NT2/D1 (cell line): ENCODE measurements around the gene OSBPL2.

Experiments used
- YY1 ChIP-seq: IDR thresholded peaks from 2 replicates; pipeline ENCODE4 v1.6.1; 2011; ENCODE audit not compliant: insufficient read length, insufficient read depth
- ZNF274 ChIP-seq: IDR thresholded peaks from 2 replicates; pipeline ENCODE4 v1.6.1; 2011; ENCODE audit warnings: mild to moderate bottlenecking, low read depth, low read length

DNA sequence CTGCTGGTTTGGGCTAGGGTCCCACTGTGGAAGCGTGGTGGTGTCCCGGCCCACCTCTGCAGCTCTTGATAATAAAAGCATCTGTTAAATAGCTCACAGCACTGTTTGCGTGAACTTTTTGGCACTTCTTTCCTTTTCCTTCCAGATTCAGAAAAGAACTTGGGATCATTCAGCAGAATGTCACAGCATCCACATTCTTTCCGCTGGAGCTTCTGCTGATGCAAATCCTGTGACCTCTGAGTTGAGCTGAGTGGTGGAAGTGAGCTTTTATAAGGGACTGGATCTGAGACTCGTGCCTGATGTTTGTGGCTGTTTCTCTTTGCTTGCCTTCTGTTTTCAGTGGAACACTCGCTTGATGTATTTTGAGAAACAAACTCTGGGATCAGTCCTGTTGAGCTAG lies 3.9 kb downstream of the OSBPL2 start:
- TF ChIP-seq YY1 (no peak), ZNF274 (no peak)
